Fibroblast of upper back skin (primary cell): ENCODE results near the gene DOCK2.
"Not testable (repeated sequence)": the region's sequence is repeated elsewhere in the genome, so short reads cannot be mapped to it uniquely, and the experiment has no call there.

Experiments
- DNase-seq: peaks from one replicate; pipeline ENCODE4 v3.0.0-alpha.2; 2013

DOCK2 gene

DNA sequence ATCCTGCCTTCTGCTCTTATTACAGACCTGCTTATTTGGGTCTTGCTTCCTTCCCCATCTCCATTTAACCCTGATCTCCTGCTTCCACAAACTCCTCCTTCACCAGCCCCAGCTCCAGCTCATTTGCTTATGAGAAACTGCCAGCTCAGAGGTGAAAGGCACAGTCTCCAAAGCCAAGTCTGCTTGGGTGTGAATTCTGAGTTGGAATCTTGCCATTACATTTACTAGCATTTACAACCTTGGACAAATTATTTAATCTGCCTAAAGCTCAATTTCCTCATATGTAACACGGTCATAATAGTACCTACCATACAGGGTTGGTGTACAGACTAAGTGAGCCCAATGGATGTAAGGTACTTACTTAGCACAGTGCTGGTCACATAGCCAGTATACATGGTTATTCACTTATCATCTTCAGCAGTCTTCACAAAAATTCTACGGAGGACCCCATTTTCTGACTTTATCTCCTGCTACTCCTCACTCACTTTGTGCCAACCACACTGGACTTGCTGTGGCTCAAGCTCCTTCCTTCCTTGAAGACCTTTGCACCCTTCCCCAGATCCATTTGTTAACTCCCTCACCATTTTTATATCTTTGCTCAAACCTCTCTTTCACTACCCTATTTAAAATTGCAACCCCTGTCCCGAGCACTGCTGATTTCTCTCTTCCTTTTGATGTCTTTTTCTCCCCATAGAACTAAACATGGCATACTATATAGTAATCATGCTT is 86.2 kb downstream of the DOCK2 start:
- DNase-seq, result no peak

DNA sequence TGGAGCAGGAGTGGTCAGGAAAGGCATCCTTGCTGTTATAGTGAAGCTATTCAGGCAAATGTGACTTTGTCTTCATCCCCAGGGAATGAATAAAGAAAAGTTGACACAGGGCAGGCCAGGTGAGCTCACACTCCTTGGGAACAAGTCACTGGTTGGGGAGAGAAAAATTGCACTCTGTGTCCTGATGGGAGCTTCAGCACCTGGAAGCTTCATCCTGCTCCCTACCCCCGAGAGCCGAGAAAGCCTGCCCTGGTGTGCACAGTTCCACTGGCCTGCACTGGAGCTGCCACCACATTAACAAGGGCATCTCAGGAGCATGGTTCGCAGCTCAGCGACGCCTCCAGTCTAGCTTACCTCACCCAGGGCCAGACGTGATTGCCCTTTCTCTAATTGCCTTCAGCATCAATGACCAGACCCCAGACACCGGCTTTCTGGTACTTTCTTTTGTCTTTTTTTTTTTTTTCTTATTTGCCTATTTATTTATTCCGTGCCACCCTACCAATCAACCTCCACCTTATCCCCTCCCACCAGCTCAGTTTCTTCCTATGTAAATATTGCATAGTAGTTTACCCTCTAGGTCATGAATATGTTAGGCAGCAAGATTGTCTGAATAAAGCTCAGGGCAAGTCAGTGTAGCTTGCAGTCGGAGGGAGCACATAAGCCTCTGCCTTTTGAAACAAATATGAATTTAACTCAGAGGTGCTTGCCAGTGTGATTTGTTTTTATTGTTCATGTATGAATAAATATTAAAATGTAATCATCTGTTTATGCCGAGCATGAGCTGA is 87.4 kb downstream of the DOCK2 start:
- no peak for DNase-seq

DNA sequence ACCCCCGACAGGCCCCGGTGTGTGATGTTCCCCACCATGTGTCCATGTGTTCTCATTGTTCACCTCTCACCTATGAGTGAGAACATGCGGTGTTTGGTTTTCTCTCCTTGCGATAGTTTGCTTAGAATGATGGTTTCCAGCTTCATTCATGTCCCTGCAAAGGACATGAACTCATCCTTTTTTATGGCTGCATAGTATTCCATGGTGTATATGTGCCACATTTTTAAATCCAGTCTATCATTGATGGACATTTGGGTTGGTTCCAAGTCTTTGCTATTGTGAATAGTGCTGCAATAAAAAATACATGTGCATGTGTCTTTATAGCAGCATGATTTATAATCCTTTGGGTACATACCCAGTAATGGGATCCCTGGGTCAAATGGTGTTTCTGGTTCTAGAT is 88.6 kb downstream of the DOCK2 start:
- DNase-seq, result not testable (repeated sequence)

DNA sequence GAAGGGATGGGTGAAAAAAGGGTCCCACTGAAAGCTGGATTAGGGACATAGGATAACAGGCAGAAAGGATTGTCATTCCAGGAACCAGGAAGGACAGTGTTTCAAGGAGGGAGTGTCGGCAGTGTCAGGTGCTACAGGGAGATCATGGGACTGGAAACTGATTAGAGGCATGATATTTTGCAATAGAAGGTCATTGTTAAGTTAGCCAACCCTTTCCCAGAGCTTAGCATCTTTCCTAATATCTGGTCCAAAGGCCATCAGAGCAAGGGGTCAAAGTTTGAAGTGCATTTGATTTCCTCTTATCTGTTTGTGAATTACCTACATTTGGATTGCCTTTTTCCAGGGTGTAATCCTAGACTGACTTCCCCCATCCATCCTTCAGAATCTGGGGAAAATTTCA is 91.3 kb downstream of the DOCK2 start:
- no peak for DNase-seq

DNA sequence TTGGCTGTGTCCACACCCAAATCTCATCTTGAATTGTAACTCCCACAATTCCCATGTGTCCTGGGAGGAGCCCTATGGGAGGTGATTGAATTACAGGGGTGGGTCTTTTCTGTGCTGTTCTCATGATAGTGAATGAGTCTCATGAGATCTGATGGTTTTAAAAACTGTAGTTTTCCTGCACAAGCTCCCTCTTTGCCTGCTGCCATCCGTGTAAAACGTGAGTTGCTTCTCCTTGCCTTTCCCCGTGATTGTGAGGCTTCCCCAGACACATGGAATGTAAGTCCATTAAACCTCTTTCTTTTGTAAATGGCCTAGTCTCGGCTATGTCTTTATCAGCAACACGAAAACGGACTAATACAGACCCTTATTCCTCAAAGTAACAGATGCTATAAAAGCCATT is 94.1 kb downstream of the DOCK2 start:
- DNase-seq, result no peak

DNA sequence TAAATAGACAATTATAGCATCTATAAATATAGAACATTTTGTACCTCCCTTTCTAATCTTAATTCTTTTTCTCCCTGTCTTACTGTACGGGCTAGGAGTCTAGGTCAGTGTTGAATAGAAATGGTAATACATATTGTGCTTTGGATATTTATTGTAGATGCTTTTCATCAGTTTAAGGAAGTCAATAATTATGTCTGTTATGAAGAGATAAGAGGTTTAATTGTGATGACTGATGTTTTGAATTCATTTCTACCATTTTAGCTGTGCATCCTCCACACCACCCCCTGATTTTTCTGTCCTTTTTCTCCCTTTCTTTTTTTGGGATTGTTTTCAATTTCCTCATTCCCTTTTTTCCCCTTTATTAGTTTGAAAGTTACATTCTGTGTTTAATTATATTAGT is 95.8 kb downstream of the DOCK2 start:
- no peak for DNase-seq

DNA sequence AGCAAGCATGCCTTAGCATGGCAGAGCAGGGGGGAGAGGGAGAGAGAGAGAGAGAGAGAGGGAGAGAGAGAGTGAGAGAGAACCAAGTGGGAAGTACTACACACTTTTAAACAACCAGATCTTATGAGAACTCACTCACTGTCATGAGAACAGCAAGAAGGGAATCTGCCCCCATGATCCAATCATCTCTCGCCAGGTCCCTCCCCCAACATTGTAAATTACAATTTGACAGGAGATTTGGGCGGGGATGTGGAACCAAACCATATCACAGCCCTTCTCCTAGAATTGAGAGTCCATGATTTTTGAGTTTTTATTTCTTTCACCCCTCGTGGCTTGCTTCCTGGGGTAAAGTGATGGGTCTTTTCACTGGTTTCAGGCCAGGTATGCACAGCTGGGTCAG is 98.8 kb downstream of the DOCK2 start:
- no peak for DNase-seq

DNA sequence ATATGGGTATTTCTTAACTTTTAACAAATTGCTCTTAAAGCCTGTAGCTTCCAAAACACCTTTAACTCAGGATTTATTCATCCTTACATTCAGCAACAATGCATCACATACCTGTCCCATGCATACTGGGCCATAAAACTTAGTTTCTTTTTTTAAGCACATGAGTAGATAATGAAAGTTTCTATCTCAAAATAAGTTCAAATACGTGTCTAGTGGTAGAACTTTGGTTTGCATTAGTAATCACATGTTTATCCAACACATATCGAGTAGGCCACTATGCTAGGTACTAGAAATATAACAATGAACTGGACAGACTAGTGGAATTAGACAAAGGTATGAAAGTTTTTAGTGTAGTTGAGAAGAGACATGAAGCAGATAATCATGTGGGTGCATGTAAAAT is 99.6 kb downstream of the DOCK2 start:
- no peak for DNase-seq

DNA sequence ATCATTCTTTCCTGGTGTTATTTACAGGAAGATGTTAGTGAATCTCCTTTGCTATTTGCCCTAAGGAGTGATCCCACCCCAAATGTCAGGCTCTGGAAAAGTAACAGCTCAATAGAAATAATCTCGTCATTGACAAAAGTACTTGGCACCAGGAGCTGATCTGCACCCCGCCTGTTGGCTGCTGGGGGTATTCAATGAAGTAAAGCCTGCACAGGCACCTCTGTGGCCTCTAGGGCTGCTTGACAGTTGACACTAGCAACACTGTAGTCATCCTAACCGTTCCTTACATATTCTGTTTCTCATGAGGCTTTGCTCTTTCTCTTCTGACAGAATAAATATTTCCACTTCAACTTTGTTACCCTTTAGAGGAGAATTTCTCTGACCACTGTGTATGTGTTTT is 103.4 kb downstream of the DOCK2 start:
- DNase-seq, result no peak

DNA sequence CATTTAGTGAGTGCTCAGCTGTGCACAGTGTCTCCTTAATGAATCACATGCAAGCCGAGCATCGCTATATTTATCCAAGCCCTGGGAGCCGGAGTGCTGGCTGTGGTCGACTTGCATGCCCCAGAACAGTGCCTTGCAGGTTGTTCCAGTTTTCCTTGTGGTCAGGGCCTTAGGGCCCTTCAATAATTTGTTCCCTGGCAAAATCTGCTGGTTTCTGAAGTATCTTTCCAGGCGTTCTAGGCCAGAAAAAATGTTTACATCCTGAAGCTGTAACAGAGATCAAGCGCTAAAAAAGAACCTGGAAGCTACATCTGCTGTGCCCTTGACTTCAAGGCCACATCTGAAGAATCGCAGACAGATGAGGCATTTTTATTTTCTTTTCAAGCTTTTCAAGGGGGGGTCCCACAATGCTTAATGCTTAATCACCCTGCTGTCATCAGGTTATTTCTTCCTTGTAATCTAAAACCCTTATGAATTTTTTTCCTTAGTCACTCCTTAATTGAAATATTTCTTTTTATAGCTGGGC is 105.8 kb downstream of the DOCK2 start:
- DNase-seq, result peak; percentile 96

DNA sequence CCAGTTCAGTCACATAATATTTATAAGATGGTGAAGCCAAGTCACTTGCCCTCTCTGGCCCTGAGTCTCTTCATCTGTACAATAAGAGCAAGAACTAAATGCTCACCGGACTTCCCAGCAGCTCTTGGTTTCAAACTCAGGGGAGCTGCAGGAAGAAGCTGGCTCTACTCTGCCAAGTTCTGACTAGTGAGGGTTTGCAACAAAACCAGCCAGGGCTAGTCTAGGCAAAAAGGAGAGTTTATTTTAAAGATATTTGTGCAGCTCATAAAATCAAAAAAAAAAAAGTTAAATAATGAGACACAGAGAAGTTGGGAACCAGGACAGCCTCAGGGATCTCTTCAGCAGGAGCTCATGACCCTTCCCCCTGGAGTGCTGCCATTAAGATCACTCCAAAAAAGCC is 107.3 kb downstream of the DOCK2 start:
- DNase-seq, result no peak

DNA sequence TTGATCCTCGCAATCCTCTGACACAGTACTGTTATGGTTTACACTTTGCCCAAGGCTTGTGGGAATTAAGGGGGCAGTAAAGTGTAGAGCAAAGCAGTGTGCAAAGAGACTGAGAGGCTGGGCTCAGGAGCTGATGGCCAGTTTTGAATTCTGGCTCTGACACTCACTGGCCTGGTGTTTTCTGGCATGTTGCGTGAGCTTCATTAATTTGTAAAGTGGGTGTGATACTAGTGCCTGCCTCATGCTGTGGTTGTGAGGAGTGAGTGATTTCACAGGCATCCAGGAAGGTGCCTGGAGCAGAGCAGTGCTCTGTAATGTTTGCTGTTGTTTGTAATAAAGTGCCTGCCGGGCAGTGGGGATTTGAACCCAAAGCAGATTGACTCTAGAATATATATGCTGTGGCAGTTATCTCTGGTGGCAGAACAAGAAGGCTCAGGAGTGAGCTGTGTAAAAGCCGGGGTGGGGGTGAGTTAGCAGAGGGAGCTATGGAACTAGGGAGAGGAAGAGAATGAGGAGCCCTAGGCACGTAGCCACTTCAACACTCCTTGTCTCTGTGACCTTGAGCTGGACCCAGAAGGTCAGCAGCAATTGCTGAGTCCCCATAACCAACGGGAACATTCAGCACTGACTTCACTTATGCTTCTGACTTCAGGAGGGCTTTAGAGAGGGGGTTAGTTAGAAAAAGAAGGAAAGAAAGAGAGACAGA is 108.5 kb downstream of the DOCK2 start:
- peak; percentile 71 for DNase-seq

DNA sequence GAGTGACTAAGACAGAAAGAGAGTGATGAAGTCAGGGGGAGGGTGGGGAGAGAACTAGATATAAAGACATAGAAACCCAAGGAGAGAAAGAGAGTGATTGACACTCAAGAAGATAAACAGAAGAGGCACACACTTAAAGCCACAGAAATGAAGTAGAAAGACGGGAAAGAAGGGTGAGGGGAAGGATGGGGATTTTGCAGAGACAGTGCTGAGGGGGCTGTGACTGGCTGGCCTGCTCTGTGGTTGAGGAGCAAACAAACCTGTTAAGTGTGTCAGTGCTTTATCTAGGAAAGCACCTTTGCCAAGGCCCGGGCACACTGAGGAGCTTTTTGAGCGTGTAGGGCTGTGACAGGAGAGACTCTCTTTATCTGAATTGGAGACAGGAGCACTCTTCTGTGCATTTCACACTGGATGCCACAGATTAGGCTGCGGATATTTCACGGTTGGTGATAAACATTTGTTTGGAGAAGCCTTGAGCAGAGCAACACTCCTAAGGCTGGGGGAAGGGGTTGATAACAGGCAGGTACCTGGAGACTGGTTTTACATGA is 109.1 kb downstream of the DOCK2 start:
- DNase-seq, result no peak

DNA sequence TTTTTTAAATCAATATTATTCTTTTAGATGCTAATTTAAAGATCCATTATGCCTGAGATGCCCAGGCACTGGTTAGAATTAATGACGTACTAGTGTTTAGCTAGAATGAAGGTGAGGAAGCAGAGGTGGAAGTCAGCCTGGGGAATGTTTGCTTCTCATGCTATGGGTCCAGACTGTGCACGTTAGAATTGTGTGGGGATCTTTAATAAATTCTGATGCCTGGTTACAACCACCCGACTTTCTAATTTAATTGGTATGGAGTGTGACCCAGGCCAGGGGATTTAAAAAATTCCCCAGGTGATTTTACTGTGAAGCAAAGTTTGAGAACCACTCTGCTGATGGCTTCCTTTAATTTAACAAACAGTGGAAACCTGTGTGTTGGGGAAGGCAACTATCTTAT is 111.1 kb downstream of the DOCK2 start:
- no peak for DNase-seq

DNA sequence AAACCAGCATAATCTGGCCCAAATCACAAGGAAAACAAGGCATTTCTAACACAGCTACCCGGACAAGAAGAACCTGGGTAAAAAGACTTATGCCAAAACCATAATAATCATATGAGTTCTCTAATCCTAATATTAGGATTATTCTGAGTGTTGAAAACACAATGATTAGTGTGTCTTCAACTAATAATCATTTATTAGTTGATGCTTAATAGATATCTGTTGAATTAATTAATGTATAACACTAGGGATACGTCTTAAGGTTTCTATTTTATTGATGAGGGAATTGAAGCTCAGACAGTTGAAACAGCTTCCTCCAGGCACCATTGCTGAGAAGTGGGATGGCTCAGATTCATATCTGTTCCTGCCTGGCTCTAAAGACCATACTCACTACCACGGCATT is 112.2 kb downstream of the DOCK2 start:
- DNase-seq, result no peak

DNA sequence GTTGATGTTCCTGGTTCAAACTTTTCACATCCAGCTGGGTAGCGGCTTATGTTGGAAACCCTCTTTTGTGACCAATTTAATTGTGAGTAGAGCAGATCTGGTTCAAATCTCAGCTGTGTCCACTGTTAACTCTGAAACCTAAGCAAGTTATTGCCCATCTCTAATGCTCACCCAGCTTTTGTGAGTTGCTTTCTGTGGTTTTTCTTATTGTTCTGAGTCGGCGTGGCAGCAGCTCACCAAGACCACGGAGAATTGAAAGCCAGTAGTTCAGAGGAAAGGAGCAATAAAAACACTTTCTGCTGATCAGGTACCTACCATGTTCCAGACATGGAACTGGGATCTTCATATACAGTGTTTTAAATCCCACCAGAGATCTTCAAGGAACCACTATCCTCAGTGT is 114.4 kb downstream of the DOCK2 start:
- no peak for DNase-seq

DNA sequence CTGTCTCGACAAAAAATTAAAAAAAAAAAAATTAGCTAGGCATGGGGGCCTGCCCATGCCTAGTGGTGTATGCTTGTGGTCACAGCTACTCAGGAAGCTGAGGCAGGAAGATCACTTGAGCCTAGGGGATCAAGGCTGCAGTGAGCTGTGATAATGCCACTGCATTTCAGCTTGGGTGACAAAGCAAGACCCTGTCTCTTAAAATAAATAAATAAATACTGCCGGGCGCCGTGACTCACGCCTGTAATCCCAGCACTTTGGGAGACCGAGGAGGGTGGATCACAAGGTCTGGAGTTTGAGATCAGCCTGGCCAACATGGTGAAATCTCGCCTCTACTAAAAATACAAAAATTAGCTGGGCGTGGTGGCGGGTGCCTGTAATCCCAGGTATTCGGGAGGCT is 115.5 kb downstream of the DOCK2 start:
- not testable (repeated sequence) for DNase-seq

DNA sequence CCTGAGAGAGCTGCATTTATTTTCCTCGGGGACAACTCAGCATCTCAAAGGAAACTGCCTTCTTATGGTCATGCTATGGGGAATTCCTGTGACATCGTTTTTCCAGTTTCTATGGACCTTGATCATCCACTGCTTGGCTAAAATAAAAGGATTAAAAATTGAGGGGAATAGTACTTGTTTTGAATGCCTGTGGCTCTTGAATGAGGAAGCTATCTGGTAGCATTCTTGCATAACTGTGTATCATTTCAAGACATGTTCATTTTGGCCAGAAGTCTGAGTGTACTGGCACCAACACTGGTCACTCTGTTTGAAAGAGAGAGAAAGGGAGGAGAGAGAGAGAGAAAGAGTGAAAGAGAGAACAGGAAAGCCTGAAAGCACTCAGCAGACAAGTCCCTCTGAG is 116.7 kb downstream of the DOCK2 start:
- DNase-seq, result peak; percentile 70

DNA sequence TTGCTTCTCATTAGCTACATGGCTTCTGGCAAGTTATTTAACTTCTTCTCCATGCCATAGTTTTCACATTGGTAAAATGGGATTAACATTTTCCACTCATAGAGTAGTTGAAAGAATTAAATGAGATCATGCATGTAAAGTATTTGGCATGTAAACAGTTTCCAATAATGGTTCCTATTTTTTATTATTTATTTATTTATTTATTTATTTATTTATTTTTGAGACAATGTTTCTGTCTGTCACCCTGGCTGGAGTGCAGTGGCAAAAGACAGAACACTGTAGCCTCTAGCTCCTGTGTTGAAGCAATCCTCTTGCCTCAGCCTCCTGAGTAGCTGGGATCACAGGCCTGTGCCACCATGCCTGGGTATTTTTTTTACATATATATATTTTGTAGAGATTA is 117.7 kb downstream of the DOCK2 start:
- DNase-seq, result no peak

DNA sequence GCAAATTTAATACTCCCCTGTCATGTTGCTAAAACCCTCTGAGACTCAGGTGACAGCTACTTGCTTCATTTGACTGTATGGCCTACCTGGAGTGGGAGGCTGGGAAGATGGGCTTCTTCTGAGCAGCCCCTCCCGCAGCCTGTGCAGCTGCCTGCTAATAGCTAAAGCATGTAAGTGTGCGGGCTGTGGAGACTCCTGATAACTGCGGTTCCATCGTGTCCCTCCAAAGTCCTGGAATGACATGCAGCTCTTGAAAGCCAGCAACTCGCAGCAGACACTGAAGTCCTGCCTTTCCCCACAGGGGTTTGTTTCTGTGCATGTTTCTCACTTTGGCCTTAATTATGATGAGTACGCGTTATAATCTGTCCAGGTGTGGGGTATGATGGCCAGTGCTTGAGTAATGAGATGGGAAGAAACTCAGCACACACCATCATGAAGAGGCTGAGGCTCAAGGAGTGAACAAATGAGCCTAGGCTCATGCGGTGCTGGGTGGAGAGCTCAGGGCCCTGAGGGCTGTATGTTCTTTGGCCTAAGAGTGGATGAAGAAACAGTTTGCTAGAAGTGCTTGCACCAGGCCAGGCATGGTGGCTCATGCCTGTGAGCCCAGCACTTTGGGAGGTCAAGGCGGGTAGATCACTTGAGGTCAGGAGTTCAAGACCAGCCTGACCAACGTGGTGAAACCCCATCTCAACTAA is 119.1 kb downstream of the DOCK2 start:
- DNase-seq, result no peak

DNA sequence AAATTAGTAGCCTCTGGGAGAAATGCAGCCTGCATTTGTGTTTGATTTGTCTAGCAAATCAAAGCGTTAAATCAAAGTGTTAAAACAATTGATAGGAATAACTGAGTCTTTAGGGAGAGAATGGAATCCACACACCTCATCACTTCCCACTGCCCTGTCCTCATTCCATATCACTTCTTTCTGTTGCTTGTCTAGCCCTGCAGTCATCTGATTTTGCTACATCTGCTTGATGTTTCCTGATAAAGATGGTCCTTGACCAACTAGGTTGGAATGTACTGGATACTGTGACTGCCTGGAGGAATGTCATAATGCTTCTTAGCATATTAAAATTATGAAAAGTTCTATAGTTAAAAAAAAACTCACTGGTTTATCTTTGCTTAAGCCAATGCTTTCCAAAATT is 119.9 kb downstream of the DOCK2 start:
- peak; percentile 50 for DNase-seq

DNA sequence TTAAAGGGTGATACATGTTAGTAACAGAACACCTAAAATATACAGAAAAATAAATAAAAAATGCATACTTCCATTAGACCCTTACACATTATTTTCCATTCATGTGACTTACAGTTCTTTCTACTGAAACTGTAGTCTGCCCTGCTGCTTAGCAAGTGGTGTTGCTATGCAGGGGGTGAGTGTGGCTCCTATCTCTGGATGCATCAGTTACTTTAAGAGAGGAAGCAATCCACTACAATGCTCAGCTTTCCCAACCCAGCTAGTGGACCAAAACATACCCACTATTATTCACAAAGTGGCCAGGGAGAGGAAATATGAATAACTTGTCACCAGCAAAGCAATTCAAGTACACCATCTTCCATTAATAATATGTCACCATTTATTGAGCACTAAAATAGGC is 121.8 kb downstream of the DOCK2 start:
- DNase-seq, result no peak

DNA sequence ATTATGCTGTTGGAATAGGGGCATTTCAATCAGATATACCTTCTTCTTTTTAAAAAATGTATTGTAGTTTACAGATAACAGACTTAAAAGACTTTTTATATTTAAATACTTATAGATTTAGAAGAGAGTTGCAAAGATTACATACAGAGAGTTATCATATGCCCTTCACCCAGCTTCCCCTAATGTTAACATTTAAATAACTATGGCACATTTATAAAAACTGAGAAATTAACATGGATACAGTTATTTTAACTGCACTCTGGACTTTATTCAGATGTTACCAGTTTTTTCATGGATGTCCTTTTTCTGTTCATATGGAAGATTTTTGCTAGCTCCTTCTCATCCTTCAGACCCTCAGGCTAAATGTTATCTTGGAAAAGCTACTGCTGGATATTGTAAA is 123.2 kb downstream of the DOCK2 start:
- no peak for DNase-seq
